ENCODE data around the gene FHIT.

GRCh38 chr3:59809710-59810444, 1441.4 kb downstream of the FHIT start:
- TF ChIP-seq, protein P1, sequence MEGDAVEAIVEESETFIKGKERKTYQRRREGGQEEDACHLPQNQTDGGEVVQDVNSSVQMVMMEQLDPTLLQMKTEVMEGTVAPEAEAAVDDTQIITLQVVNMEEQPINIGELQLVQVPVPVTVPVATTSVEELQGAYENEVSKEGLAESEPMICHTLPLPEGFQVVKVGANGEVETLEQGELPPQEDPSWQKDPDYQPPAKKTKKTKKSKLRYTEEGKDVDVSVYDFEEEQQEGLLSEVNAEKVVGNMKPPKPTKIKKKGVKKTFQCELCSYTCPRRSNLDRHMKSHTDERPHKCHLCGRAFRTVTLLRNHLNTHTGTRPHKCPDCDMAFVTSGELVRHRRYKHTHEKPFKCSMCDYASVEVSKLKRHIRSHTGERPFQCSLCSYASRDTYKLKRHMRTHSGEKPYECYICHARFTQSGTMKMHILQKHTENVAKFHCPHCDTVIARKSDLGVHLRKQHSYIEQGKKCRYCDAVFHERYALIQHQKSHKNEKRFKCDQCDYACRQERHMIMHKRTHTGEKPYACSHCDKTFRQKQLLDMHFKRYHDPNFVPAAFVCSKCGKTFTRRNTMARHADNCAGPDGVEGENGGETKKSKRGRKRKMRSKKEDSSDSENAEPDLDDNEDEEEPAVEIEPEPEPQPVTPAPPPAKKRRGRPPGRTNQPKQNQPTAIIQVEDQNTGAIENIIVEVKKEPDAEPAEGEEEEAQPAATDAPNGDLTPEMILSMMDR (IDR thresholded peaks at IDR 0.05; ENCODE audit: poor library complexity), result peak; percentile 15
- no peak for TF ChIP-seq EZH2 (IDR thresholded peaks at IDR 0.05; ENCODE audit: borderline replicate concordance)

All from hepatocyte (in vitro differentiated cells).